HepG2 (cell line): ENCODE results near the gene DCD. TPM values are rescaled to one million over a fixed set of nuclear protein-coding genes. Genes with fewer than 3 reads are reported as not detected.

Source experiments
- ATAC-seq: fragments of 200-7000 bp; cut with Tn5 transposase; 3 replicates; pipeline ENCODE4 v1.9.1; 2020; ENCODE audit warnings: mild to moderate bottlenecking, moderate library complexity
- BruUV-seq: library from RNA; stranded (reverse); fragments of 400-500 nt; replicated peaks from 2 replicates; lab custom pipeline; 2021; lab: Mats Ljungman, UMichigan
- CTCF ChIA-PET: fragments of 300-600 bp; formaldehyde crosslinking; extraction: SDS; loops from one replicate; lab custom pipeline; 2021; ENCODE audit warnings: low total read pairs, inconsistent platforms, low intra/inter-chr PET ratio; lab: Yijun Ruan, JAX
- POLR2A ChIA-PET: fragments of 350-600 bp; sonication (Branson Sonifier 250); formaldehyde crosslinking; loops from one replicate; lab custom pipeline; 2020; ENCODE audit warnings: antibody characterized with exemption, inconsistent platforms; lab: Yijun Ruan, JAX
- DNase-seq: peaks from one replicate; pipeline ENCODE4 v3.0.0-alpha.2; 2015; ENCODE audit warnings: low spot score
- FAIRE-seq: peaks from 3 replicates; lab custom pipeline; 2011; peaks lifted over from hg19 to GRCh38; lab: Jason Lieb, UNC
- H2AFZ ChIP-seq: one replicate; pipeline ENCODE4 v1.6.1; 2011; ENCODE audit warnings: low read length, inconsistent platforms
- H3K27ac ChIP-seq: fragments of 300-600 bp; 3 replicates; pipeline ENCODE4 v1.8.0; 2011; ENCODE audit warnings: mixed run types, mild to moderate bottlenecking, mixed read lengths, low read length, inconsistent platforms; ENCODE audit not compliant: insufficient read depth; ENCODE audit errors: extremely low read length
- H3K27me3 ChIP-seq, 2 experiments: fragments of 200-600 bp in 1 of 2; 2 replicates in 1 of 2; 3 replicates in 1 of 2; pipeline versions ENCODE4 v1.6.0 to v1.8.0; 2011; ENCODE audit warnings: low read length in 2 of 2, mild to moderate bottlenecking in 2 of 2, moderate library complexity in 2 of 2, inconsistent platforms in 1 of 2; ENCODE audit not compliant: insufficient read depth in 2 of 2, control insufficient read depth in 1 of 2
- H3K36me3 ChIP-seq, 2 experiments: fragments of 200-600 bp in 1 of 2; replicated peaks in 1 of 2; 2 replicates in 1 of 2; 3 replicates in 1 of 2; pipeline versions ENCODE4 v1.5.1 to v1.8.0; 2011; ENCODE audit warnings: low read length in 2 of 2, inconsistent platforms in 1 of 2; ENCODE audit not compliant: insufficient read depth in 2 of 2, control insufficient read depth in 1 of 2
- H3K4me1 ChIP-seq: 2 replicates; pipeline ENCODE4 v1.5.1; 2012; ENCODE audit warnings: low read length, inconsistent platforms; ENCODE audit not compliant: insufficient read depth
- H3K4me2 ChIP-seq: 2 replicates; pipeline ENCODE4 v1.6.0; 2011; ENCODE audit warnings: low read depth, low read length, inconsistent platforms
- H3K4me3 ChIP-seq, 3 experiments: fragments of 200-600 bp in 1 of 3; sonication (generic), shearing (Covaris generic) in 1 of 3; replicated peaks in 1 of 3; 2 replicates each; pipeline ENCODE4 v1.5.1; 2011 to 2016; ENCODE audit warnings: low read length in 3 of 3, inconsistent platforms in 2 of 3, low read depth in 2 of 3, mild to moderate bottlenecking in 2 of 3, control low read depth in 1 of 3, mixed read lengths in 1 of 3; ENCODE audit not compliant: insufficient read depth in 1 of 3
- H3K79me2 ChIP-seq: one replicate; pipeline ENCODE4 v1.6.1; 2011; ENCODE audit warnings: low read length, inconsistent platforms; ENCODE audit not compliant: insufficient read depth
- H3K9ac ChIP-seq: 2 replicates; pipeline ENCODE4 v1.6.0; 2011; ENCODE audit warnings: mild to moderate bottlenecking, low read depth, low read length, inconsistent platforms; ENCODE audit not compliant: insufficient read depth
- H3K9me3 ChIP-seq: 2 replicates; pipeline ENCODE4 v1.5.1; 2012; ENCODE audit warnings: mild to moderate bottlenecking, low read length
- H4K20me1 ChIP-seq: 2 replicates; pipeline ENCODE4 v1.6.0; 2011; ENCODE audit warnings: inconsistent platforms, mild to moderate bottlenecking, low read length, moderate library complexity; ENCODE audit not compliant: insufficient read depth
- CC2D1A ChIP-seq: sonication (generic); formaldehyde crosslinking; IDR thresholded peaks from 2 replicates; pipeline ENCODE4 v1.8.1; 2023; ENCODE audit warnings: mild to moderate bottlenecking, missing genetic modification reagents
- ZKSCAN1 ChIP-seq: fragments of 150-350 bp; IDR thresholded peaks from 2 replicates; pipeline ENCODE4 v1.6.1; 2014; ENCODE audit warnings: low read length
- ZNF747 ChIP-seq: sonication (generic); formaldehyde crosslinking; IDR thresholded peaks from 2 replicates; pipeline ENCODE4 v1.8.1; 2023; ENCODE audit warnings: missing genetic modification reagents, mild to moderate bottlenecking, borderline replicate concordance
- WGBS: methylation state at CpG from one replicate; pipeline ENCODE4 v1.1.6; 2017; ENCODE audit warnings: low lambda C conversion rate; 5-methylcytosine and 5-hydroxymethylcytosine counted together
- in situ Hi-C: cut with HindIII; loops from 2 replicates; pipeline ENCODE4 v1.10.0; 2017; ENCODE audit warnings: low pct_unique_long_range_greater_than_20kb; ENCODE audit not compliant: extremely low pct_ligation_motif_present
- intact Hi-C: fragments of 100-400 bp; cut with micrococcal nuclease; formaldehyde crosslinking; loops from one replicate; pipeline ENCODE4 v1.10.0; 2022; ENCODE audit not compliant: unreplicated experiment
- polyA plus RNA-seq, 8 experiments: library from polyadenylated mRNA; depleted of rRNA in 3 of 8; stranded (reverse) in 7 of 8; unstranded in 1 of 8; fragments of >200 nt; fragmentation: Illumina TruSeq in 4 of 8; extraction: Trizol in 4 of 8; gene quantifications; 2 replicates each; pipeline versions ENCODE4 v1.2.1 to v1.2.3, GENCODE V29; 2011 to 2016; ENCODE audit warnings: low read depth in 4 of 8, missing spikeins in 1 of 8, mixed read lengths in 1 of 8; ENCODE audit not compliant: insufficient read depth in 1 of 8
- total RNA-seq, 5 experiments: library from RNA; depleted of rRNA; stranded (reverse); fragments of >200 nt; fragmentation: Illumina TruSeq; extraction: Trizol; gene quantifications; 2 replicates each; pipeline ENCODE4 v1.2.3, GENCODE V29; 2016; ENCODE audit warnings: low read depth in 1 of 5
- TF ChIP-seq, protein P1 (sequence below): sonication (generic); formaldehyde crosslinking; IDR thresholded peaks from 2 replicates; pipeline ENCODE4 v1.9.0; 2022; ENCODE audit warnings: missing genetic modification reagents, mild to moderate bottlenecking, borderline replicate concordance

The DCD gene
- total and polyA plus RNA-seq, 2 of the 13 experiments (the other 11 are each of a cell fraction or from before 2014, with no cell fraction given) = not detected

DNA sequence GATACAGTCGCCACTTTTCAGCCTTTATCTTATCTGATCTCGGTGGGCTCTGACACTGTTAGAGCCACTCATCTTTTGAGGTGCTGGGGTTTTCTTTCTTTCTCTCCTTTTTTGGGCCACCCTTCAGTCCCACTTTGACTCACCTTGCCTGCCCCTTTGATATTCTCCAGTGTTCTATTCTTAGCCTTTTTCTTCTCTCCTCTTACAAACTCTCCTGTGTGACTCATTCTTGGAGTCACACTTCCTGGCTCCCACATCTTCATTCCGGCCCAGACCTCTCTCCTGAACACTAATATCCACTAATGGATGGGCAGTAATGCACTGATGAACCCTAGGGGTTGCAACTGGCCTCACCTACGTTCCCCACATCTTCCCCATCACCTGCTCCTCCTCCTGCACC, 2.2 kb upstream of the DCD start:
- DNase-seq (no peak), ATAC-seq (no peak), FAIRE-seq (no peak)
- no peaks in the 10 kb centered on the region for H3K9me3 ChIP-seq
- ChIA-PET CTCF (no interaction called here), POLR2A (no interaction called here)
- H4K20me1 ChIP-seq = no peaks in the 10 kb centered on the region
- no peaks in the 10 kb centered on the region for H3K36me3 ChIP-seq
- no peaks in the 10 kb centered on the region for H3K4me1 ChIP-seq
- no peak overlapping the region for H3K4me2 ChIP-seq
- H3K79me2 ChIP-seq = no peaks in the 10 kb centered on the region
- BruUV-seq = no TSS peak
- peaks cover 0 to 25% of the 10 kb centered on the region in 2 experiments; a peak in 3 of 5 replicates for H3K27me3 ChIP-seq
- WGBS = 2% methylated on average over 4 of the region's 4 CpGs
- in situ Hi-C loops (no loop called here), intact Hi-C loops (no loop called here)
- H2AFZ ChIP-seq = no peak overlapping the region
- no peak overlapping the region for H3K27ac ChIP-seq
- H3K4me3 ChIP-seq = no peak overlapping the region
- H3K9ac ChIP-seq = no peak overlapping the region
- TF ChIP-seq, protein P1, sequence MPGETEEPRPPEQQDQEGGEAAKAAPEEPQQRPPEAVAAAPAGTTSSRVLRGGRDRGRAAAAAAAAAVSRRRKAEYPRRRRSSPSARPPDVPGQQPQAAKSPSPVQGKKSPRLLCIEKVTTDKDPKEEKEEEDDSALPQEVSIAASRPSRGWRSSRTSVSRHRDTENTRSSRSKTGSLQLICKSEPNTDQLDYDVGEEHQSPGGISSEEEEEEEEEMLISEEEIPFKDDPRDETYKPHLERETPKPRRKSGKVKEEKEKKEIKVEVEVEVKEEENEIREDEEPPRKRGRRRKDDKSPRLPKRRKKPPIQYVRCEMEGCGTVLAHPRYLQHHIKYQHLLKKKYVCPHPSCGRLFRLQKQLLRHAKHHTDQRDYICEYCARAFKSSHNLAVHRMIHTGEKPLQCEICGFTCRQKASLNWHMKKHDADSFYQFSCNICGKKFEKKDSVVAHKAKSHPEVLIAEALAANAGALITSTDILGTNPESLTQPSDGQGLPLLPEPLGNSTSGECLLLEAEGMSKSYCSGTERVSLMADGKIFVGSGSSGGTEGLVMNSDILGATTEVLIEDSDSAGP (CRISPR knock-in tag) = no peak
- TF ChIP-seq ZNF747 (CRISPR knock-in tag) (no peak), ZKSCAN1 (no peak)

DNA sequence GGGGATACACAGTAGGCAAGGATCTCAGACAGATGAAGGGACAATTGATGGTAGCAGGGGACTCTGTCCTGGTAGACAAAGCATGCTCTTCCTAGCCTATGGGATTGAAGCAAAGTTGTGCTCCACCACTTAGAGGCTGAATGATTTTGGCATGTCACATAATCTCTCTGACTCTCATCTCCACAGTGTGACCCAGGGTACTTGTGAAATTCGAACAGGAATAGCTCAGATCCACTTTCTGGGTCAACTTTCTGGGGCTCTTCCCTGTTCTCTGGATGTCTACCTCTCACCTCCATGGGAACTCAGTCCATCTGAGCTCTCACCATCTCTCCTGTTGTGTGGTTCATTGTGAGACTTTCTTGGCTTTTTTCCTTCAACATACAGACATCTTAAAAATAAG, 1.7 kb upstream of the DCD start:
- no peak overlapping the region for H3K4me2 ChIP-seq
- DNase-seq (no peak), ATAC-seq (no peak), FAIRE-seq (no peak)
- no peaks in the 10 kb centered on the region for H4K20me1 ChIP-seq
- POLR2A ChIA-PET = no interaction called here
- no peak overlapping the region for H3K27ac ChIP-seq
- no peak for TF ChIP-seq CC2D1A (CRISPR knock-in tag)
- CTCF ChIA-PET = no interaction called here
- H3K36me3 ChIP-seq = no peaks in the 10 kb centered on the region
- H3K4me3 ChIP-seq = no peak overlapping the region
- H3K9ac ChIP-seq = no peak overlapping the region
- H3K79me2 ChIP-seq = no peaks in the 10 kb centered on the region
- no peak overlapping the region for H2AFZ ChIP-seq
- WGBS = no CpG with 5 or more reads among the region's 1 CpG
- H3K4me1 ChIP-seq = no peaks in the 10 kb centered on the region
- H3K27me3 ChIP-seq = peaks cover 0 to 30% of the 10 kb centered on the region in 2 experiments; a peak in 3 of 5 replicates
- no peaks in the 10 kb centered on the region for H3K9me3 ChIP-seq
- in situ Hi-C loops = no loop called here
- no TSS peak for BruUV-seq
- intact Hi-C loops = no loop called here
